Tibial nerve (tissue), 4 donors: Measurements from ENCODE around the gene ZDHHC11. TPM values are rescaled to one million over a fixed set of nuclear protein-coding genes. Genes with fewer than 3 reads are reported as not detected.
A peak's percentile ranks its signal among the peaks of the same experiment; 100 is the strongest.
"Not testable (repeated sequence)": the region's sequence is repeated elsewhere in the genome, so short reads cannot be mapped to it uniquely, and the experiment has no call there.

Experiments
- DNase-seq, 2 donors: peaks; one replicate each; pipeline ENCODE4 v3.0.0-alpha.2; 2019; ENCODE audit warnings: low spot score in 2 of 2
- H3K27ac ChIP-seq, 4 donors: fragments of 200-600 bp; sonication (generic) in 3 of 4; one replicate each; pipeline ENCODE4 v1.5.1; 2017 to 2019; ENCODE audit warnings: mild to moderate bottlenecking in 1 of 4
- H3K27me3 ChIP-seq, 2 donors: fragments of 200-600 bp; sonication (generic) in 1 of 2; one replicate each; pipeline versions ENCODE4 v1.5.1 to v1.6.0; 2017 to 2019
- H3K36me3 ChIP-seq, 3 donors: fragments of 200-600 bp; sonication (generic); one replicate each; pipeline ENCODE4 v1.5.1; 2018 to 2019
- H3K4me1 ChIP-seq, 4 donors: fragments of 200-600 bp; sonication (generic) in 3 of 4; one replicate each; pipeline ENCODE4 v1.5.1; 2017 to 2019
- H3K4me3 ChIP-seq, 4 donors: fragments of 200-600 bp; sonication (generic) in 3 of 4; one replicate each; pipeline ENCODE4 v1.5.1; 2017 to 2019; ENCODE audit warnings: mild to moderate bottlenecking in 1 of 4, moderate library complexity in 1 of 4
- H3K9me3 ChIP-seq, 4 donors: fragments of 200-600 bp; sonication (generic) in 3 of 4; one replicate each; pipeline ENCODE4 v1.5.1; 2017 to 2019
- CTCF ChIP-seq, 5 experiments: fragments of 200-600 bp in 3 of 5; fragments of 450-650 bp in 2 of 5; sonication (generic) in 3 of 5; IDR thresholded peaks; one replicate each; pipeline ENCODE4 v1.5.1; 2016 to 2019; ENCODE audit warnings: antibody characterized with exemption in 5 of 5, mild to moderate bottlenecking in 3 of 5, moderate library complexity in 2 of 5
- EP300 ChIP-seq, 2 donors: sonication (generic); formaldehyde crosslinking; IDR thresholded peaks; one replicate each; pipeline ENCODE4 v1.6.1; 2017; ENCODE audit warnings: antibody characterized with exemption in 2 of 2, mild to moderate bottlenecking in 1 of 2
- POLR2A ChIP-seq, 2 donors: fragments of 450-650 bp; IDR thresholded peaks; one replicate each; pipeline ENCODE4 v1.6.1; 2017; ENCODE audit warnings: antibody characterized with exemption in 2 of 2, mild to moderate bottlenecking in 2 of 2, moderate library complexity in 2 of 2
- WGBS, 2 donors: methylation state at CpG; one replicate each; pipeline ENCODE4 v1.1.5; 2018; 5-methylcytosine and 5-hydroxymethylcytosine counted together
- total RNA-seq, 4 donors: library from RNA; depleted of rRNA; stranded (reverse); fragments of >200 nt; gene quantifications; one replicate each; pipeline ENCODE4 v1.1.0, GENCODE V29; 2016

Gene ZDHHC11
- total RNA-seq, 4 donors from 2014 or later: 1.1 to 6.9 (median 2.3) TPM

- TF ChIP-seq POLR2A (IDR thresholded peaks at IDR 0.05) (no peak), CTCF (IDR thresholded peaks at IDR 0.05) (no peak), EP300 (IDR thresholded peaks at IDR 0.05) (no peak)
- peaks cover 0 to 46% of the 10 kb centered on the region in 2 donors for H3K27me3 ChIP-seq
- H3K27ac ChIP-seq: no peak overlapping the region
- H3K9me3 ChIP-seq: no peaks in the 10 kb centered on the region
- DNase-seq: no peak
- H3K36me3 ChIP-seq: no peaks in the 10 kb centered on the region
- peaks cover 0 to 6% (median 0%) of the 10 kb centered on the region in 4 donors for H3K4me1 ChIP-seq
- H3K4me3 ChIP-seq: no peak overlapping the region
- WGBS, 2 donors: 54 to 56% methylated on average over 18 to 19 of the region's 19 CpGs
Observed at GRCh38 chr5:851076-851475, 290 bp upstream of the ZDHHC11 start.

GRCh38 chr5:849651-850301, 1.0 kb downstream of the ZDHHC11 start:
- 62% methylated on average over 11 to 20 of the region's 20 CpGs for WGBS, 2 donors
- peak overlapping the region in 1 of 4 donors; percentile 22 for H3K4me3 ChIP-seq
- peaks cover 0 to 46% of the 10 kb centered on the region in 2 donors for H3K27me3 ChIP-seq
- H3K9me3 ChIP-seq: no peaks in the 10 kb centered on the region
- no peak for DNase-seq
- peaks cover 0 to 6% (median 0%) of the 10 kb centered on the region in 4 donors for H3K4me1 ChIP-seq
- H3K36me3 ChIP-seq: no peaks in the 10 kb centered on the region
- no peak overlapping the region for H3K27ac ChIP-seq
- no peak for TF ChIP-seq CTCF (IDR thresholded peaks at IDR 0.05)
- no peak for TF ChIP-seq POLR2A (IDR thresholded peaks at IDR 0.05)
- no peak for TF ChIP-seq EP300 (IDR thresholded peaks at IDR 0.05)

GRCh38 chr5:848671-849111, 2.1 kb downstream of the ZDHHC11 start:
- 89 to 92% methylated on average over 3 to 11 of the region's 14 CpGs for WGBS, 2 donors
- H3K4me3 ChIP-seq: no peak overlapping the region
- H3K27me3 ChIP-seq: peaks cover 0 to 39% of the 10 kb centered on the region in 2 donors
- peaks cover 0 to 6% (median 0%) of the 10 kb centered on the region in 4 donors for H3K4me1 ChIP-seq
- DNase-seq: no peak
- H3K27ac ChIP-seq: no peak overlapping the region
- H3K9me3 ChIP-seq: no peaks in the 10 kb centered on the region
- no peaks in the 10 kb centered on the region for H3K36me3 ChIP-seq
- TF ChIP-seq EP300 (IDR thresholded peaks at IDR 0.05) (no peak), POLR2A (IDR thresholded peaks at IDR 0.05) (no peak), CTCF (IDR thresholded peaks at IDR 0.05) (no peak)

- WGBS, 2 donors: 85 to 100% methylated on average over 3 to 6 of the region's 7 CpGs
- H3K36me3 ChIP-seq, H3K4me3 ChIP-seq, H3K9me3 ChIP-seq, H3K4me1 ChIP-seq, DNase-seq, H3K27ac ChIP-seq: not testable (repeated sequence)
- peaks cover 0 to 29% of the 10 kb centered on the region in 2 donors for H3K27me3 ChIP-seq
Observed at GRCh38 chr5:847736-848135, 3.0 kb downstream of the ZDHHC11 start.

GRCh38 chr5:847212-847611, 3.6 kb downstream of the ZDHHC11 start:
- H3K4me3 ChIP-seq, DNase-seq, H3K27ac ChIP-seq, H3K4me1 ChIP-seq, H3K9me3 ChIP-seq, H3K36me3 ChIP-seq: not testable (repeated sequence)
- peaks cover 0 to 24% of the 10 kb centered on the region in 2 donors for H3K27me3 ChIP-seq
- 89% methylated on average over 12 of the region's 18 CpGs; no CpG with 5 or more reads in 1 of the 2 donors for WGBS, 2 donors

GRCh38 chr5:846602-847091, 4.1 kb downstream of the ZDHHC11 start:
- WGBS, 2 donors: 78 to 87% methylated on average over 18 of the region's 18 CpGs
- H3K36me3 ChIP-seq, H3K9me3 ChIP-seq, H3K4me3 ChIP-seq, DNase-seq, H3K27ac ChIP-seq, H3K4me1 ChIP-seq: not testable (repeated sequence)
- peaks cover 0 to 21% of the 10 kb centered on the region in 2 donors for H3K27me3 ChIP-seq

GRCh38 chr5:845676-846601, 4.8 kb downstream of the ZDHHC11 start:
- not testable (repeated sequence) for DNase-seq

GRCh38 chr5:845031-845675, 5.6 kb downstream of the ZDHHC11 start:
- DNase-seq, H3K9me3 ChIP-seq, H3K27me3 ChIP-seq, H3K4me1 ChIP-seq, H3K4me3 ChIP-seq, H3K36me3 ChIP-seq, H3K27ac ChIP-seq: not testable (repeated sequence)
- WGBS, 2 donors: 75 to 76% methylated on average over 16 to 18 of the region's 21 CpGs

More at GRCh38 chr5:845676-846601, 4.8 kb downstream of the ZDHHC11 start:
- not testable (repeated sequence) for H3K9me3 ChIP-seq, H3K4me1 ChIP-seq, H3K36me3 ChIP-seq, H3K27ac ChIP-seq, H3K4me3 ChIP-seq
- peaks cover 0 to 16% of the 10 kb centered on the region in 2 donors for H3K27me3 ChIP-seq
- 76 to 79% methylated on average over 6 to 19 of the region's 35 CpGs for WGBS, 2 donors

GRCh38 chr5:844426-844825, 6.4 kb downstream of the ZDHHC11 start:
- not testable (repeated sequence) for H3K4me1 ChIP-seq, H3K4me3 ChIP-seq, H3K27ac ChIP-seq, H3K36me3 ChIP-seq, H3K9me3 ChIP-seq, DNase-seq, H3K27me3 ChIP-seq
- WGBS, 2 donors: 91 to 92% methylated on average over 16 of the region's 16 CpGs
